ENCODE data around the gene ERFL.
A peak's percentile ranks its signal among the peaks of the same experiment; 100 is the strongest.
"Not testable (repeated sequence)": the region's sequence is repeated elsewhere in the genome, so short reads cannot be mapped to it uniquely, and the experiment has no call there.

Gene ERFL

DNA sequence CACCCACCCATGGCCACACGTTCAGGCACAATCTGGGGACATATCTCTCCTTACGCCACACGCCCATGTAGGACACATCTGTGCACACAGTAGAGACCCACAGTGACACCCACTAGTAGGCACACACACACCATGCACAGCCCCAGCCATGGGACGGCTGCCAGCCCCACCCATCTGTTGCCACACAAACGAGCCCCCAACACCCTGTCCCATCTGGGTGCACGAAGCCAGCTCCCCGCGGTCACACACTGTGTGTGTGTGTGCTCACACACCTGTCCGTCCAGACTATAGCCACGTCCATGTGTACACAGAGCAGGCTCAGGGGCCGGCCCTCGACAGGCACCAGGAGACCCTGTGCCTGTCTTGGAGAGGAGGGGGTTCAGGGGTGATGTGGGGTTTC is 10.6 kb downstream of the ERFL start:
- Histone ChIP-seq H3K9me3 (ENCODE audit: control insufficient read depth, insufficient read depth, low read length) (no peaks in the 10 kb centered on the region), H3K9ac (ENCODE audit: low read depth, low read length) (no peak overlapping the region)

DNA sequence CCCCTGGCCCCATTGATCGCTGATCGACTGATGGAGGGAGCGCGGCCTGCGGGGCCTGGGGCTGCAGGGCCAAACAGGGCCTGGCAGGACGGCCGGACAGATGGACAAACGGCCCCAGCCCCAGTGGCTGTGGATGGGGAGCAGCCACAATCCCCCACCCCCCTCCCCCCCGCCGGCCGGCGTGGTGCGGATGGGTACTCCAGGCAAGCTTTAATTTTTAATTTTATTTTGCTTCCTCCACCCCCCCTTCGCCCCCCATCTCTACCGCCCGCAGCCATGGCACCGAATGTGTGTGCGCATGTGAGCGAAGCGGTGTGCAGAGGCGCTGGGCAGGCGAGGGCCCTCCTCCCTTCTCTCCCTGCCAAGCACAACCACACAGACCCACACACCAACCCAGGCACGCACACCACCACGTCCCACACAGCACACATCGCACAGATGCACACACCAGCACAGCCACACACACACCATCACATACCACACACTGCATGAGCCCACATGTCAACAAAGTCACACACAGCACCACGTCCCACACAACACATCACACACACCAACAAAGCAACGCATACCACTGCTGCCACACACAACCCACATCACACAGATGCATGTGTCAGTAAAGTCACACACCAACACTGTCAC is 12.4 kb downstream of the ERFL start:
- no peaks in the 10 kb centered on the region for H3K36me3 ChIP-seq (ENCODE audit: insufficient read depth, low read length)
- peaks cover 9% of the 10 kb centered on the region for H3K4me1 ChIP-seq (ENCODE audit: insufficient read depth, low read length)
- H3K9ac ChIP-seq (ENCODE audit: low read depth, low read length) = no peak overlapping the region
- no peaks in the 10 kb centered on the region for H3K9me3 ChIP-seq (ENCODE audit: control insufficient read depth, insufficient read depth, low read length)

More for the DNA sequence above, 10.6 kb downstream of the ERFL start:
- Histone ChIP-seq H3K4me1 (ENCODE audit: insufficient read depth, low read length) (no peaks in the 10 kb centered on the region; the same call in 1 of the 2 replicates), H3K36me3 (ENCODE audit: insufficient read depth, low read length) (no peaks in the 10 kb centered on the region)

DNA sequence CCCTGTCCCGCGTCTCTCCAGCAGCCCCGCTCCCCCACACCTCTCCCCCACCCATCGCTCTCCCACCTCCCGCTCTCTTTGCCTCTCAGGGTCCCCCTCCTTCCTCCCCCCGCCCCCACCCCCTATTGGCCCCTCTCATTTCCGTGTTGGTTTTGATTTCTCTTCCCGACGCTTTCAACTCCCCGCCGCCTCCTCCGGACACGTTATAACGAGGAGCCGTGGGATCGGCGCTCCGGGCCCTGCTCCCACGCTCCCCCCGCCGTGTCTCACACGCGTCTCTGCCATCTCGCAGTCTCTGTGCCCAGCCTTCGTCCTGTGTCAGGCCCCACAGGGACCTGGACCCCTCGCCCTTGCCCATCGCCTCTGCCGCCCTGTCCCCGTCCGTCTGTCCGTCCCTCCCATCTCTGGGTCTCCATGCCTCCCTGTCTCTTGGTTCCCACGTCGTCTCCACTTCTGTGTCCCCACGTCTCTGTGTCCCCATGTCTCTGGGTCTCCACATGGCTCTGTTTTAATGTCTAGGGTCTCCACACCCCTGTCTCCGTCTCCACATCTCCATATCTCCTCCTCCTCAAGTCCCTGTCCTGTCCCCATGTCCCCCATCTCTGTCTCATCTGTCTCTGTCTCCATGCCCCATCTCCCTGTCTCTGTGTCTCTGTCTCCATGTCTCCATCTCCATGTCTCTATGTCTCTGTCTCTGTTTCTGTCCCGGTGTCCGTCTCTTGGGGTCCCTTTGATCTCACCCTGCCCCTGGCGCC is 13.1 kb downstream of the ERFL start:
- H3K9me3 ChIP-seq (ENCODE audit: control insufficient read depth, insufficient read depth, low read length) = no peaks in the 10 kb centered on the region
- H3K9ac ChIP-seq (ENCODE audit: low read depth, low read length) = peak overlapping the region; percentile 2; the same call in 1 of the 2 replicates
- peaks cover 9% of the 10 kb centered on the region for H3K4me1 ChIP-seq (ENCODE audit: insufficient read depth, low read length)
- no peaks in the 10 kb centered on the region for H3K36me3 ChIP-seq (ENCODE audit: insufficient read depth, low read length)

DNA sequence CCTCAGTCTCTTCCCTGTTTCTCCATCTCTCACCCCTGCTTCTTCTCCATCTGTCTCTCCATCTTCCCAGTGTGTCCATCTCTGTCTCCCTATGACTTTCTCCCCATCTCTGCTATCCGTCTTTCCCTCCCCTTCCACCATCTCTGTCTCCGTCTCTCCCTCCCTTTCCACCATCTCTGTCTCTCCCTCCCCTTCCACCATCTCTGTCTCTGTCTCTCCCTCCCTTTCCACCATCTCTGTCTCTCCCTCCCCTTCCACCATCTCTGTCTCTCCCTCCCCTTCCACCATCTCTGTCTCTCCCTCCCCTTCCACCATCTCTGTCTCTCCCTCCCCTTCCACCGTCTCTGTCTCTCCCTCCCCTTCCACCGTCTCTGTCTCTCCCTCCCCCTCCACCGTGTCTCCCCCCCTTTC is 13.8 kb downstream of the ERFL start:
- H3K9ac ChIP-seq (ENCODE audit: low read depth, low read length); H3K9me3 ChIP-seq (ENCODE audit: control insufficient read depth, insufficient read depth, low read length); H3K4me1 ChIP-seq (ENCODE audit: insufficient read depth, low read length); H3K36me3 ChIP-seq (ENCODE audit: insufficient read depth, low read length): not testable (repeated sequence)

DNA sequence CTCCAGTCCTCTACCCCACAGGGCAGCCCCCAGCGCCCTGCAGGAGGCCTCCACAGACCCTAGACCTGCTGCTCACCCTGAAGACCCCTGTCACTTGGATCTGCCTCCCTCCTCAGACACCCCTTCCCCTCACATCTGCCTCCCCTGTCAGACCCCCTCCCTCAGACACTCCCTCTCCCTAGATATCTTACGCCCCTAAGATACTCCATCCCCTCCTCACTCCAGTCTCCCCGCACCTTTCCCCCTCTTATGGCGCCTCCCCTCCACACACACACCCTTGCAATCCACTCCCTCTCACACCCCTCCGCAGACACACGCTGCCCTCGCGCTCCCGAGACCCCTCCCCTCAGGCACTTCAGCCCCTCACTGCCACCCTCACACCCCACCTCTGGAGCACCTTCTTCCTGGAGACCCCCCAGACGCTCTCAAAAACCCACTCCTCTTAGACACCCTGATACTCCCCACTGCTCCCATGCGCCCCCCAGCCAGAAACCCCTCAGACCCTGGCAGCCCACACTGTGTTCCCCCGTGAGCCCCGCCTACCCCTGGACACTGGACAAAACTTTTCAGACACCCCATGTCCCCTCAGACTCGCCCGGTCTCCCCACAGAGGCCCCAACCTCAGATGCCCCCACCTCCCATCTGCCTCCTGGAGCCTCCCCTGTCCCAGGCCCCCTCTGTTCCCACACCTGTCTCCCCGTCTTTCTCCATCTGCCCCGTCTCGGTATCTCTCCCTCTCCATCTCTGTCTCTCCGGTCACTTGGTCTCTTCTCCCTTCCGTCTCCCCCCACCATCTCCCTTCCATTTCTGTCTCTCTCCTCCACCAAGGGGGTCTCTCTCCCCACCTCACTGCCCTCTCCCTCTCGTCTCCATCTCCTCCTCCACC is 14.5 kb downstream of the ERFL start:
- H3K4me1 ChIP-seq (ENCODE audit: insufficient read depth, low read length) = peaks cover 9% of the 10 kb centered on the region
- no peaks in the 10 kb centered on the region for H3K36me3 ChIP-seq (ENCODE audit: insufficient read depth, low read length)
- peak overlapping the region; percentile 20; the same call in 1 of the 2 replicates for H3K9ac ChIP-seq (ENCODE audit: low read depth, low read length)
- no peaks in the 10 kb centered on the region for H3K9me3 ChIP-seq (ENCODE audit: control insufficient read depth, insufficient read depth, low read length)

DNA sequence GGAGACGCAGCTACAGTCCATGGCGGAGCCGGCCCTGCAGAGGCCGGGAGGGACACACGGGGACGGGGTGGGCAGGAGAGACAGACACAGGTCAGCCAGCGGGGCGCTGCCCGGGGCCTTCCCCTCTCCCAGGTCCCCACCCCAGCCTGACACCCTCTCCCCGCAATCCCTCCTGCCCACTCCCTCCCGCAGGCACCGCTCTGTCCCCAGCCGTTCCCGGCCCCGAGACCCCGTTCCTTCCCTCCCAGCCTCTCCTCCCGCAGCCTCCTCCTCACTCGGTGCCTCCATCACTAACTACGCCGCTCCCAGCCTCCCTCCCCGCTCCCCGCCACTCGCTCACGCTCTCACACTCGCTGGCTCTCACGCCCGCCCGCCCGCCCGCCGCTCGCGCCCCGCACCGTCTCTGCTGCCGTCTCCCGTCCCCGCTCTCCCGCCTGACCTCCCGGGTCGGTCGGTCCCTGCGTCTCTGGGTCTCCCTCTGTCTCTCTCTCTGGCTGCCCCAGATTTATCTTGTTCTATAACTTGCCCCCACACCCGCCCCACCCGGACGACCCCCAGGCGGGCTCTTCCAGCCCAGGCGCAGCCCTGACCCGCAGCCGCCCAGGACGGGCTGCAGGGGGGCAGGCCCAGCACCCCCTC is 15.2 kb downstream of the ERFL start:
- H3K4me1 ChIP-seq (ENCODE audit: insufficient read depth, low read length) = peaks cover 9% of the 10 kb centered on the region
- no peaks in the 10 kb centered on the region for H3K9me3 ChIP-seq (ENCODE audit: control insufficient read depth, insufficient read depth, low read length)
- peak overlapping the region; percentile 20; the same call in 1 of the 2 replicates for H3K9ac ChIP-seq (ENCODE audit: low read depth, low read length)

DNA sequence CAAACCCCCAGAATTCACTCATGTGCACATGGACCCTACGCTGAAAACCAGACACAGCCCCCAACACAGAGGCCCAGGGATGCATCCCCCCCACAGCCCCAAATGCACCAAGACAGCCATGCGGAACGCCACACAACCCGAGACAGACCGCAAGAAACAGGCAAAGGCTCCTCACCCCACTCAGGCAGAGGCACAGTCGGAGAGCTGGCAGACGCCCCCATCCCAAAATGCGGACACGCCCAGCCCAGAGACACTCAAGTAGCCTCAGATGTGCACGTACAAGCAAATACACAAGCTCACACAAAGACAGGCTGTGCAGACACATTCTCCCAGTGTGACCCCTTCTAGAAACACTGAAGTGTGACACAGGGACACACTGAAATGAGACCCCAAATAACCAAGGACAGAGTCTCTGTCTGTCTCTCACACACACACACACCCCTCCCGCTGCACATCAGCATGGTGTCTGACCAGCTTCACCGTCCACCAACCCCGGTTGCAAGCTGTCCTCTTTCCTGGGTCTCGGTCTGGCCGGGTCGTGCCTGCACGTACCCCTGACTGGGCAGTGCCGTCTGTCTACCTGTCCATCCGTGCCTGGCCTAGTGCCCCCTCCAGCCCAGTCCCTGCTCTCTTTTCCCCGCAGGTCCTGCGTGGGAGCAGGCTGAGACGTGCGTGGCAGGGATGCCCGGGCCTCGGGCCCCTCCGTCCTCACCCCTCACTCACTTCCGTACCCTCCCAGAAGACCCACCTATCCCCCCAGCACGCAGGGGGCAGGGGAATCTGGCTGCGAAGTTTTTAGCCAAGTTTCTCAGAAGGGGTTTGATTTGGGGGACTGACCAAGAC is 16.1 kb downstream of the ERFL start:
- Histone ChIP-seq H3K9me3 (ENCODE audit: control insufficient read depth, insufficient read depth, low read length) (no peaks in the 10 kb centered on the region), H3K4me1 (ENCODE audit: insufficient read depth, low read length) (peaks cover 9% of the 10 kb centered on the region), H3K36me3 (ENCODE audit: insufficient read depth, low read length) (no peaks in the 10 kb centered on the region), H3K9ac (ENCODE audit: low read depth, low read length) (peak overlapping the region; percentile 13; the same call in 1 of the 2 replicates)

More for the DNA sequence above, 15.2 kb downstream of the ERFL start:
- H3K36me3 ChIP-seq (ENCODE audit: insufficient read depth, low read length) = no peaks in the 10 kb centered on the region

DNA sequence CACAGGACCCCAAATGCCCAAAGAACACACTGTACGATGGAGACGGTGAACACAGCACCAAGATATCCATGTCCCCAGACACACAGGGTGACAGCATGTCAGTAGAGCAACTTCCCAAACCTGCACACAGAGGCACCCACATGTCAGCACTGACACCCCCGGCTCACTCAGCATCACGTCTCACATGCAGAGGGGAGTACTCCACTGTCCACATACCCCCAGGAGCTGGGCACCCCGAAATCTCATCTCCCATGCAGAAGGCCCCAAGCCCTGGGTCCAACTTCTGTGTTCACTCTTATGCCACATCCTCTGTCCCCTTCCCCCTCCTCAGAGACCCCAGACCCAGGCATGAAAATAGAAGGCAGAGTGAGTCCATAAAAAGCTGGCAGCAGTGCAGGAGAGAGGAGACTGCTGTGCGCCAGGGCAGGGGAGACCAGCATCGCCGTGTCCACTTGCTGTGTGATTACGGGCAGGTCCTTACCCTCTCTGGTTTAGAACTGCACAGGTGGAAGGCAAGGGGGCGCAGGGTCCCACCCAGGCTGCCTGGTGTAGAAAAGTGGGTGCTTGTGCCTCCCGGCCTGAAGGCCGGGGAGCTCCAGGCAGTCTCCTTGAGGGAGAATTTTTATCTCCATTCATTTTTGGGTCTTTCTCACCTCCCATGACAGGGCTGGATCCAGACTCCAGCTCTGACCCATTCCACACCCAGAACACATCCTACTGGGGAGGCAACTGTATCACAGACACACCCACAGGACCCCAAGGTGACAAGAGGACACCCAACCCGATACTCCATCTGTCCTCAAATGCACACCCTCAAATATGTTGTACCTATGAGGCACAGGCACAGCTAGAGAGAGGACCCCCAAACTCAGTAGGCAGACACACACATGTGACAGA is 17.0 kb downstream of the ERFL start:
- no peaks in the 10 kb centered on the region for H3K36me3 ChIP-seq (ENCODE audit: insufficient read depth, low read length)
- no peaks in the 10 kb centered on the region for H3K9me3 ChIP-seq (ENCODE audit: control insufficient read depth, insufficient read depth, low read length)
- H3K9ac ChIP-seq (ENCODE audit: low read depth, low read length) = no peak overlapping the region
- peaks cover 9% of the 10 kb centered on the region for H3K4me1 ChIP-seq (ENCODE audit: insufficient read depth, low read length)

DNA sequence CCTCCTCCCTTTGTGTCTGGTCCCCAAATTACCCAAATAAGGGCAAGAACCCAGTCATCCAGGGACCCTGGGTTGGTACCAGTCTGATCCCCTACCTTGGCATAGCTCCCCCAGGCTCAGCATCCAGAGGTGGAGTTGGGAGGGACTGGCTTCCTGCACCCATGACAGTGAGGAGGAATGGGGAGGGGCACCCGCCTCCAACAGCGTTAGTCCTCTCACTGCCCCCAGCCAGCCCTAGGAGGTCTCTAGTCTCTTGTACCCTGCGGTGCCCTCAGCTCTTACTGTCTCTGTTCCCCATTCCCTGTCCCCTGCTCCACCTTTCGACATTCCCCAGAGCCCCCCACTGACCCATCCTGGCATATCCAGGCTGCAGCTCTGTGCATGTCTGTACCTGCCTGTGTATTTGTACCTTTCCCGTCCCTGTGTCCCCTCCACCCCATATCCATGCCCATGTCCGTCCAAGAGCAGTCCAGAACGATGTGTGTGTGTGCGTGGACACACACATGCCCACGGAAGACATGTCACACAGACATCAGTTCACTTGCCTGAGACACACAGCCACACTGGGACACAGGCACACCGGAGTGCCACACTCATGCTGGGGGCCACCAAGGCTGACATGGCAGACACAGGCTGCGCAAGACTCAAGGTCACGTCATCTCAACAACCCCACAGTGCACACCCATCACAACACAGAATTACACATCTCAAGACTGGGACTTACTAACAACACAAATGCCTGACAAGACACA is 17.8 kb downstream of the ERFL start:
- Histone ChIP-seq H3K4me1 (ENCODE audit: insufficient read depth, low read length) (peaks cover 9% of the 10 kb centered on the region), H3K9me3 (ENCODE audit: control insufficient read depth, insufficient read depth, low read length) (no peaks in the 10 kb centered on the region), H3K36me3 (ENCODE audit: insufficient read depth, low read length) (peaks cover 4% of the 10 kb centered on the region; the same call in 1 of the 2 replicates), H3K9ac (ENCODE audit: low read depth, low read length) (no peak overlapping the region)

DNA sequence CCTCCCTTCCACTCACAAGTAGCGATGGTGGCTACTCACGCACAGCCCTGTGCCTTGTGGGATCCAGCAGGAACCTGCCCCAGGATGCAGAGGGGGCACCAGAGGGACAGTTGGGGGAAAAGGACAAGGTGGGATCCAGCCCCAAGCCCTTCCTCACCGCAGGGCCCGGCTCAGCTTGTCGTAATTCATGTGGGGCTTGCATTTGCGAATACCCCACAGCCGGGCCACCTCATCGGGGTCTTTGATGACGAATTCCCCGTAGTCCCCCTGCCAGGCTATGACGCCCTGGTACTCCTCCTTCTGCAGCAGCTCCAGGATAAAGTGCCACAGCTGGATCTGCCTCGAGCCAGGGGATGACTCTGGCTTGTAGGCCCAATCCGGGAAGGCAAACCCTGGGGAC is 18.5 kb downstream of the ERFL start:
- Histone ChIP-seq H3K4me1 (ENCODE audit: insufficient read depth, low read length) (peaks cover 9% of the 10 kb centered on the region), H3K9ac (ENCODE audit: low read depth, low read length) (no peak overlapping the region)

DNA sequence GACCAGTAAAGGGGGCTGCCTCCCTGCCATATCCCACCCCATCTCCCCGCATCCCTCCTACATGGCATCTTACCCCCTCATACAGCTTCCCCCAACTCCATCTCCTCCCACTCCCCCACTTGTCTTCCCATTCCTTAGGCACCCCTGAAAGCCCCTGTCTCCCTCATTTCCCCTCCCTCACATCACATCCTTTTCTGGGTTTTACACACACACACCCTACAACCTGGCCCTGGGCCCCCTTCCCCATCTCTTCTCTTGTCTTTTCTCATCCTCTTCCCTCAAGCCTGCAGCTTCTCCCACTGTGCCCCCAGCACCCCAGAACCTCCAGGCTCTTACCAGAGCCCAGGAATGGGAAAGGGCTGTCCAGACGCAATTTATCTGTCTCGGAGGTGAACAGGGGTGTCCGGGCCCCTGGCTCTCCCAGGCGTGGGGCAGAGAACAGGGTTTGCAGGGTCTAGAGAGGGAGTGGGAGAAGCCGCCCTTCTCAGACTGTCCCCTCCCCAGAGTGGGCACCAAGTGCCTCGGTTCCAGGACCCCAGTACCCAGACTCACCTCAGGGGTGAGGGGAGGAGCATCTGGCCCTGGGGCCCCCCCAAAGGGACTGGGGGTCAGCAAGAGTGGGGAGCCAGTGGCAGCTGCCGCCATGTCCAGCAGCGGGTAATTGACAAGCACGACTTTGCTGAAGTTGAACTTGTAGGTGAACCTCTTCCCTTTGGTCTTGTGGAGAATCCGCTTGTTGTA is 19.4 kb downstream of the ERFL start:
- H3K9ac ChIP-seq (ENCODE audit: low read depth, low read length) = no peak overlapping the region
- H3K36me3 ChIP-seq (ENCODE audit: insufficient read depth, low read length) = peaks cover 4% of the 10 kb centered on the region; the same call in 1 of the 2 replicates
- H3K9me3 ChIP-seq (ENCODE audit: control insufficient read depth, insufficient read depth, low read length) = no peaks in the 10 kb centered on the region
- H3K4me1 ChIP-seq (ENCODE audit: insufficient read depth, low read length) = peaks cover 9% of the 10 kb centered on the region

More for the DNA sequence above, 18.5 kb downstream of the ERFL start:
- no peaks in the 10 kb centered on the region for H3K9me3 ChIP-seq (ENCODE audit: control insufficient read depth, insufficient read depth, low read length)
- H3K36me3 ChIP-seq (ENCODE audit: insufficient read depth, low read length) = peaks cover 4% of the 10 kb centered on the region; the same call in 1 of the 2 replicates
